H1 (cell line): ENCODE data around the gene BICD1. TPM values are rescaled to one million over a fixed set of nuclear protein-coding genes. Genes with fewer than 3 reads are reported as not detected.

ENCODE experiments used
- CTCF ChIA-PET: fragments of 300-600 bp; sonication (Branson Sonifier 250); formaldehyde crosslinking; loops from one replicate; lab custom pipeline; 2021; ENCODE audit not compliant: partially characterized antibody; lab: Charles Lee
- POLR2A ChIA-PET: fragments of 300-600 bp; sonication (Branson Sonifier 250); formaldehyde crosslinking; loops from one replicate; lab custom pipeline; 2021; ENCODE audit warnings: inconsistent platforms; ENCODE audit not compliant: partially characterized antibody; lab: Charles Lee
- DNase-seq, 2 experiments: peaks; one replicate each; pipeline versions ENCODE4 v3.0.0 to v3.0.0-alpha.2; 2010 to 2022; ENCODE audit warnings: low spot score in 2 of 2, low read depth in 1 of 2, mixed read lengths in 1 of 2
- FAIRE-seq: peaks from 2 replicates; lab custom pipeline; 2011; peaks lifted over from hg19 to GRCh38; lab: Jason Lieb, UNC
- H2AFZ ChIP-seq: 2 replicates; pipeline ENCODE4 v1.8.1; 2012; ENCODE audit warnings: low read length, inconsistent platforms
- H2AK5ac ChIP-seq: 2 replicates; pipeline ENCODE4 v1.6.1; 2013; ENCODE audit warnings: low read depth, low read length
- H2BK120ac ChIP-seq: replicated peaks from 2 replicates; pipeline ENCODE3; 2013; ENCODE audit warnings: low read depth, low read length, inconsistent platforms
- H2BK12ac ChIP-seq: 2 replicates; pipeline ENCODE4 v1.6.1; 2013; ENCODE audit warnings: low read depth, low read length
- H2BK15ac ChIP-seq: 2 replicates; pipeline ENCODE4 v1.6.1; 2013; ENCODE audit warnings: low read length
- H2BK20ac ChIP-seq: 2 replicates; pipeline ENCODE4 v1.6.1; 2013; ENCODE audit warnings: low read length
- H2BK5ac ChIP-seq: 2 replicates; pipeline ENCODE4 v1.6.1; 2013; ENCODE audit warnings: low read depth, low read length
- H3K14ac ChIP-seq: 2 replicates; pipeline ENCODE4 v1.6.1; 2013; ENCODE audit warnings: inconsistent platforms; ENCODE audit not compliant: insufficient read length
- H3K18ac ChIP-seq: 2 replicates; pipeline ENCODE4 v1.6.1; 2013; ENCODE audit warnings: low read length; ENCODE audit errors: extremely low read depth
- H3K23ac ChIP-seq: 2 replicates; pipeline ENCODE4 v1.6.1; 2013; ENCODE audit warnings: inconsistent platforms; ENCODE audit not compliant: insufficient read length
- H3K23me2 ChIP-seq: 2 replicates; pipeline ENCODE4 v1.6.1; 2013; ENCODE audit warnings: low read depth, low read length
- H3K27ac ChIP-seq: 2 replicates; pipeline ENCODE4 v1.6.1; 2011; ENCODE audit warnings: low read depth, low read length, inconsistent platforms
- H3K27me3 ChIP-seq, 4 experiments: replicated peaks in 1 of 4; 1 replicate in 1 of 4; 2 replicates in 3 of 4; pipeline versions ENCODE4 v1.6.1 to v1.8.1; 2011 to 2013; ENCODE audit warnings: low read length in 3 of 4, mild to moderate bottlenecking in 3 of 4, inconsistent platforms in 2 of 4, mixed read lengths in 2 of 4, moderate library complexity in 1 of 4; ENCODE audit not compliant: control insufficient read depth in 3 of 4, insufficient read depth in 3 of 4; ENCODE audit errors: extremely low read depth in 1 of 4
- H3K36me3 ChIP-seq, 4 experiments: 2 replicates each; pipeline versions ENCODE4 v1.6.1 to v1.8.1; 2011 to 2013; ENCODE audit warnings: mild to moderate bottlenecking in 4 of 4, low read length in 3 of 4, moderate library complexity in 2 of 4, control low read depth in 1 of 4, inconsistent platforms in 1 of 4; ENCODE audit not compliant: insufficient read depth in 4 of 4, control insufficient read depth in 2 of 4
- H3K4ac ChIP-seq: replicated peaks from 2 replicates; pipeline ENCODE3; 2013; ENCODE audit warnings: low read length, low read depth, mixed read lengths, inconsistent platforms; ENCODE audit not compliant: insufficient read length
- H3K4me1 ChIP-seq, 4 experiments: replicated peaks in 1 of 4; 1 replicate in 1 of 4; 2 replicates in 3 of 4; pipeline versions ENCODE4 v1.6.1 to v1.8.1; 2011 to 2013; ENCODE audit warnings: low read length in 3 of 4, inconsistent platforms in 2 of 4, mixed read lengths in 1 of 4; ENCODE audit not compliant: insufficient read depth in 4 of 4, control insufficient read depth in 3 of 4
- H3K4me2 ChIP-seq, 2 experiments: 2 replicates each; pipeline versions ENCODE4 v1.6.1 to v1.8.1; 2011 to 2013; ENCODE audit warnings: low read depth in 2 of 2, low read length in 2 of 2, control low read depth in 1 of 2, inconsistent platforms in 1 of 2, mild to moderate bottlenecking in 1 of 2; ENCODE audit not compliant: insufficient read depth in 1 of 2
- H3K4me3 ChIP-seq, 4 experiments: fragments of 200-600, 300-600 bp in 1 of 4; sonication (generic), shearing (Covaris generic), sonication (Bioruptor Twin) in 1 of 4; 2 replicates each; pipeline versions ENCODE4 v1.5.1 to v1.8.1; 2011 to 2016; ENCODE audit warnings: low read length in 4 of 4, low read depth in 3 of 4, control low read depth in 2 of 4, inconsistent platforms in 2 of 4, mild to moderate bottlenecking in 2 of 4, mixed read lengths in 1 of 4, moderate library complexity in 1 of 4; ENCODE audit not compliant: insufficient read depth in 2 of 4; ENCODE audit errors: extremely low read depth in 1 of 4
- H3K56ac ChIP-seq: replicated peaks from 2 replicates; pipeline ENCODE3; 2013; ENCODE audit warnings: low read depth, mild to moderate bottlenecking, mixed read lengths, low read length, inconsistent platforms; ENCODE audit not compliant: insufficient read length
- H3K79me1 ChIP-seq: 2 replicates; pipeline ENCODE4 v1.6.1; 2013; ENCODE audit warnings: low read depth, low read length, control low read depth
- H3K79me2 ChIP-seq, 2 experiments: 2 replicates each; pipeline versions ENCODE4 v1.6.1 to v1.8.1; 2012 to 2013; ENCODE audit warnings: low read length in 2 of 2, mild to moderate bottlenecking in 2 of 2, inconsistent platforms in 1 of 2; ENCODE audit not compliant: insufficient read depth in 2 of 2, control insufficient read depth in 1 of 2
- H3K9ac ChIP-seq, 4 experiments: replicated peaks in 1 of 4; 1 replicate in 1 of 4; 2 replicates in 3 of 4; pipeline versions ENCODE4 v1.6.1 to v1.8.1; 2011 to 2013; ENCODE audit warnings: low read depth in 3 of 4, low read length in 3 of 4, control low read depth in 2 of 4, mild to moderate bottlenecking in 2 of 4, moderate library complexity in 2 of 4, inconsistent platforms in 1 of 4; ENCODE audit errors: extremely low read depth in 1 of 4
- H3K9me3 ChIP-seq, 2 experiments: 2 replicates each; pipeline versions ENCODE4 v1.6.1 to v1.8.1; 2012 to 2013; ENCODE audit warnings: mild to moderate bottlenecking in 2 of 2, moderate library complexity in 2 of 2, control low read depth in 1 of 2, inconsistent platforms in 1 of 2, low read depth in 1 of 2, low read length in 1 of 2, mixed read lengths in 1 of 2; ENCODE audit not compliant: insufficient read depth in 2 of 2
- H4K20me1 ChIP-seq, 2 experiments: replicated peaks in 1 of 2; 2 replicates each; pipeline versions ENCODE3 to v1.8.1; 2011 to 2013; ENCODE audit warnings: inconsistent platforms in 2 of 2, low read length in 2 of 2, mild to moderate bottlenecking in 1 of 2; ENCODE audit not compliant: insufficient read depth in 2 of 2, control insufficient read depth in 1 of 2
- H4K5ac ChIP-seq: 2 replicates; pipeline ENCODE4 v1.6.1; 2013; ENCODE audit warnings: low read length, low read depth, mixed read lengths, inconsistent platforms; ENCODE audit not compliant: insufficient read length
- H4K8ac ChIP-seq: 2 replicates; pipeline ENCODE4 v1.8.0; 2013; ENCODE audit warnings: mild to moderate bottlenecking, moderate library complexity, low read length, inconsistent platforms; ENCODE audit not compliant: insufficient read depth; ENCODE audit errors: extremely low read depth
- H4K91ac ChIP-seq: replicated peaks from 2 replicates; pipeline ENCODE3; 2013; ENCODE audit warnings: low read length, mixed read lengths, inconsistent platforms; ENCODE audit not compliant: insufficient read length
- BRCA1 ChIP-seq: IDR thresholded peaks from 2 replicates; pipeline ENCODE4 v1.6.1; 2012; ENCODE audit warnings: low read depth, low read length, improper control_type of control experiment
- EGR1 ChIP-seq: IDR thresholded peaks from 2 replicates; pipeline ENCODE4 v1.6.1; 2011; ENCODE audit warnings: low read depth, low read length, borderline replicate concordance
- HDAC2 ChIP-seq, 2 experiments: fragments of 300-600 bp in 1 of 2; sonication (generic) in 1 of 2; IDR thresholded peaks; 2 replicates each; pipeline ENCODE4 v1.6.1; 2011 to 2012; ENCODE audit warnings: low read depth in 2 of 2, low read length in 2 of 2, mild to moderate bottlenecking in 2 of 2, moderate library complexity in 2 of 2, borderline replicate concordance in 1 of 2, inconsistent platforms in 1 of 2
- JUN ChIP-seq: IDR thresholded peaks from 2 replicates; pipeline ENCODE4 v1.6.1; 2011; ENCODE audit warnings: low read depth, mild to moderate bottlenecking, improper control_type of control experiment, low read length
- MAFK ChIP-seq: IDR thresholded peaks from 2 replicates; pipeline ENCODE4 v1.6.1; 2012; ENCODE audit warnings: low read depth, mild to moderate bottlenecking, improper control_type of control experiment, low read length
- SP4 ChIP-seq: IDR thresholded peaks from 2 replicates; pipeline ENCODE4 v1.6.1; 2012; ENCODE audit warnings: low read length, inconsistent platforms
- TBP ChIP-seq: IDR thresholded peaks from 2 replicates; pipeline ENCODE4 v1.6.1; 2011; ENCODE audit warnings: low read depth, low read length, improper control_type of control experiment
- YY1 ChIP-seq: IDR thresholded peaks from 2 replicates; pipeline ENCODE4 v1.6.1; 2011; ENCODE audit warnings: low read depth, mild to moderate bottlenecking, low read length
- ZNF274 ChIP-seq: IDR thresholded peaks from 2 replicates; pipeline ENCODE4 v1.7.0; 2012; ENCODE audit warnings: low read length, borderline replicate concordance; ENCODE audit errors: extremely low read depth
- WGBS, 2 experiments: shearing (Covaris generic) in 1 of 2; methylation state at CpG; one replicate each; pipeline versions ENCODE4 v1.1.6 to v1.1.7; 2013 to 2015; ENCODE audit warnings: low lambda C conversion rate in 2 of 2, mixed read lengths in 2 of 2, inconsistent platforms in 1 of 2, low coverage in 1 of 2, missing lambda C conversion rate in 1 of 2; ENCODE audit not compliant: insufficient replicate concordance in 2 of 2, insufficient coverage in 1 of 2, insufficient read length in 1 of 2; ENCODE audit errors: extremely low coverage in 1 of 2, missing lambda C conversion rate in 1 of 2; 5-methylcytosine and 5-hydroxymethylcytosine counted together
- polyA plus RNA-seq, 7 experiments: library from polyadenylated mRNA; depleted of rRNA in 3 of 7; stranded (reverse) in 5 of 7; unstranded in 2 of 7; fragments of >200 nt in 5 of 7; fragments of 200-250 nt in 2 of 7; gene quantifications; 1 replicate in 5 of 7; 2 replicates in 1 of 7; 4 replicates in 1 of 7; pipeline versions ENCODE4 v1.2.1 to v1.2.3, GENCODE V29; 2011 to 2013; ENCODE audit warnings: missing spikeins in 2 of 7, mixed read lengths in 2 of 7
- total RNA-seq: library from RNA; stranded (reverse); fragmentation: NEBNext Ultra II Directional; extraction: Animal tissue kit (Norgen Biotek cat#: 25700); gene quantifications from 2 replicates; pipeline ENCODE4 v1.2.1, GENCODE V29; 2021
- TF ChIP-seq, protein P1 (sequence below): IDR thresholded peaks from 2 replicates; pipeline ENCODE4 v1.6.1; 2012; ENCODE audit warnings: inconsistent platforms
- TF ChIP-seq, protein P2 (sequence below): IDR thresholded peaks from 2 replicates; pipeline ENCODE4 v1.6.1; 2011; ENCODE audit warnings: low read length, improper control_type of control experiment
- TF ChIP-seq, protein P3 (sequence below): IDR thresholded peaks from 2 replicates; pipeline ENCODE4 v1.6.1; 2012; ENCODE audit warnings: inconsistent platforms

BICD1 gene
- total and polyA plus RNA-seq, 2 of the 8 experiments (the other 6 are each of a cell fraction or from before 2014, with no cell fraction given), result 34.1 to 58.4 TPM

DNA sequence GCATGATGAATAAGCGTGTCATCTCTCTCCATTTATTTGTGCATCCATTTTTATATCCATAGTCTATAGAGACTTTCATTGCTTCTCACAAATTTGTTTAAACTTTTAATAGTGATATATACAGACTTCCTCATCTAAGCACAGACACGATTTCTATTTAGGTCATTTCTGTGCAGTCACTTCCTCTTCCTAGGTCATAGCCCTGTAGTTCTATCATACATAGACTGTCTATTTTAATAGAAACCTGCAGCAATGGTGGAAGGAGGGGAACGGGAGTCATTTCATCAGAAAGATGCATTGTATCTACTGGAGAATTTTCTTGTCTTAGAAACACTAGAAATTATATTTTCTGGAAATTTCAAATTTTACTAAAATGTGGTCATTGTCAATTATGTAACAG lies 159.3 kb downstream of the BICD1 start:
- ChIA-PET POLR2A (interaction anchor here (0.6 kb wide), 2 partner anchors 10 to 110 kb away, joined by 3 read pairs; no protein-coding TSS in a partner anchor), CTCF (interaction anchor here (0.7 to 0.8 kb wide), 2 partner anchors 28 to 35 kb away, joined by 3 read pairs; no protein-coding TSS in a partner anchor)
- Histone ChIP-seq H4K5ac (no peak overlapping the region), H2AK5ac (no peak overlapping the region), H2BK15ac (no peak overlapping the region), H2BK20ac (no peak overlapping the region), H4K20me1 (no peaks in the 10 kb centered on the region), H3K27ac (no peak overlapping the region), H3K36me3 (0 out of 8 replicates have a peak, but pooled peaks cover 0 to 3% (median 0%) of the 10 kb centered on the region in 4 experiments), H4K91ac (no peak overlapping the region), H3K9ac (no peak overlapping the region), H3K23ac (no peak overlapping the region), H3K14ac (no peak overlapping the region), H2BK120ac (no peak overlapping the region), H3K4ac (no peak overlapping the region), H2BK12ac (no peak overlapping the region), H3K56ac (no peak overlapping the region), H2BK5ac (no peak overlapping the region), H3K79me1 (no peaks in the 10 kb centered on the region), H3K4me3 (no peak overlapping the region), H3K9me3 (no peaks in the 10 kb centered on the region), H2AFZ (no peak overlapping the region), H3K18ac (no peak overlapping the region), H3K23me2 (no peaks in the 10 kb centered on the region), H3K27me3 (no peaks in the 10 kb centered on the region), H4K8ac (no peak overlapping the region), H3K4me1 (peaks cover 0 to 3% (median 0%) of the 10 kb centered on the region in 4 experiments; a peak in 2 of 7 replicates), H3K4me2 (no peak overlapping the region), H3K79me2 (peaks cover 0 to 6% of the 10 kb centered on the region in 2 experiments; a peak in 1 of 4 replicates)
- DNase-seq (no peak), FAIRE-seq (no peak)
- WGBS, 2 experiments, result 86% methylated on average over 3 of the region's 3 CpGs; no CpG with 5 or more reads in 1 of the 2 experiments
- TF ChIP-seq, protein P1, sequence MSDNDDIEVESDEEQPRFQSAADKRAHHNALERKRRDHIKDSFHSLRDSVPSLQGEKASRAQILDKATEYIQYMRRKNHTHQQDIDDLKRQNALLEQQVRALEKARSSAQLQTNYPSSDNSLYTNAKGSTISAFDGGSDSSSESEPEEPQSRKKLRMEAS, result no peak
- TF ChIP-seq BRCA1 (no peak), ZNF274 (no peak), SP4 (no peak), JUN (no peak), EGR1 (no peak), YY1 (no peak), MAFK (no peak), TBP (no peak), HDAC2 (IDR thresholded peaks at IDR 0.05; ENCODE audit: borderline replicate concordance in 1 of 2, low read depth in 2 of 2, low read length in 2 of 2) (no peak)
- TF ChIP-seq, protein P2, sequence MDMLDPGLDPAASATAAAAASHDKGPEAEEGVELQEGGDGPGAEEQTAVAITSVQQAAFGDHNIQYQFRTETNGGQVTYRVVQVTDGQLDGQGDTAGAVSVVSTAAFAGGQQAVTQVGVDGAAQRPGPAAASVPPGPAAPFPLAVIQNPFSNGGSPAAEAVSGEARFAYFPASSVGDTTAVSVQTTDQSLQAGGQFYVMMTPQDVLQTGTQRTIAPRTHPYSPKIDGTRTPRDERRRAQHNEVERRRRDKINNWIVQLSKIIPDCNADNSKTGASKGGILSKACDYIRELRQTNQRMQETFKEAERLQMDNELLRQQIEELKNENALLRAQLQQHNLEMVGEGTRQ, result no peak
- TF ChIP-seq, protein P3, sequence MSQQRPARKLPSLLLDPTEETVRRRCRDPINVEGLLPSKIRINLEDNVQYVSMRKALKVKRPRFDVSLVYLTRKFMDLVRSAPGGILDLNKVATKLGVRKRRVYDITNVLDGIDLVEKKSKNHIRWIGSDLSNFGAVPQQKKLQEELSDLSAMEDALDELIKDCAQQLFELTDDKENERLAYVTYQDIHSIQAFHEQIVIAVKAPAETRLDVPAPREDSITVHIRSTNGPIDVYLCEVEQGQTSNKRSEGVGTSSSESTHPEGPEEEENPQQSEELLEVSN, result no peak
